ENCODE measurements around the gene GGCX. TPM values are rescaled to one million over a fixed set of nuclear protein-coding genes. Genes with fewer than 3 reads are reported as not detected.

Gene GGCX
- total and polyA plus RNA-seq, 2 of the 13 experiments (the other 11 are each of a cell fraction or from before 2014, with no cell fraction given): 72.5 to 103 TPM

DNA sequence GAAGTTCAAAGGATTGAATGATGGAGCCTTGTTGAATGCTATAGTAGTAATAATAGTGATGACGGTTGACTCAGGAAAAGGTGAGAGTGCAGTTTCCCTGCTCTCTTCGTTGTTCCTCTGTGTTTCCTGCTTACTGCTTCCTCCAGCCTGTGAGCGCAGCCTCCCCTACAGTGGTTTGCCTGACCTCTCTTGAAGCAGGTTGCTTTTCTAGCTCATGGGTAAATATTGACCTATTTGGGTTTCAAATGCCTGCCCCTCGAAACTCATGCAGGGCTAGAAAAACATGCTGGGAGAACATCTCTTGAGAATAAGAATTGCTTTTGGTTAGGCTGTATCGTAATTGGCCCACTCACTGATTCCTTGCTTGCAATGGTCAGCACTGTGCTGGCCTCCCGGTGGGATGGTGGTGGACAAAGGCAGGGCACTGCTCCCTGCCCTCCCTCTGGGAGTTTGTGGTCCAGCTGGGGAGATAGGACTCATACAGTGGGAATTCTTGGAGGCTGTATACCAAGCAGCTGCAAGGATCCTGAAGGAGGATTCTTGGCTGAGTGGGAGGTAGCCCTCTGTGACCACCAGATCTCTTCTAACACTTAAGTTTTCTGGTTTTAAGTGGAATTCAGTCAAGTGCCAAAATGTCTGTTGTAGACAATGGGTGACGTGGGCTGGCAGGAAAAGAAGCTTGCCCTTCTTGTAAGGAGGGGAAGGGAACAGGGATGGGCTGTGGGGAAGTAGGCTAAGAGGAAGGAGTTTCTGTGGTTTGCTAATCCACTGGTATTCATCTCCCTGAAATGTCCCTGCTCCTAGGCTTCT lies 28.9 kb upstream of the GGCX start (continued):
- TF ChIP-seq ZHX2 (IDR thresholded peaks at IDR 0.05; ENCODE audit: low read depth) (0 out of 2 replicates have a peak, but pooled peaks have one; percentile 11), ZHX2 (CRISPR knock-in tag; IDR thresholded peaks at IDR 0.05; ENCODE audit: borderline replicate concordance) (no peak), CREB1 (IDR thresholded peaks at IDR 0.05) (no peak), CREB1 (CRISPR knock-in tag; IDR thresholded peaks at IDR 0.05) (peak; percentile 35; the same call in 1 of the 2 replicates), ZKSCAN8 (CRISPR knock-in tag; IDR thresholded peaks at IDR 0.05; ENCODE audit: borderline replicate concordance) (peak; percentile 71), ZMYM2 (CRISPR knock-in tag; IDR thresholded peaks at IDR 0.05) (0 out of 2 replicates have a peak, but pooled peaks have one; percentile 68), ZNF160 (CRISPR knock-in tag; IDR thresholded peaks at IDR 0.05) (no peak), FOXK1 (CRISPR knock-in tag; IDR thresholded peaks at IDR 0.05; ENCODE audit: borderline replicate concordance, low read depth) (peak; percentile 44; the same call in 1 of the 2 replicates), ZNF318 (CRISPR knock-in tag; IDR thresholded peaks at IDR 0.05) (no peak), IKZF1 (IDR thresholded peaks at IDR 0.05) (no peak), MAFF (IDR thresholded peaks at IDR 0.05; ENCODE audit: low read depth, low read length) (peak; percentile 32)
- TF ChIP-seq, protein P1, sequence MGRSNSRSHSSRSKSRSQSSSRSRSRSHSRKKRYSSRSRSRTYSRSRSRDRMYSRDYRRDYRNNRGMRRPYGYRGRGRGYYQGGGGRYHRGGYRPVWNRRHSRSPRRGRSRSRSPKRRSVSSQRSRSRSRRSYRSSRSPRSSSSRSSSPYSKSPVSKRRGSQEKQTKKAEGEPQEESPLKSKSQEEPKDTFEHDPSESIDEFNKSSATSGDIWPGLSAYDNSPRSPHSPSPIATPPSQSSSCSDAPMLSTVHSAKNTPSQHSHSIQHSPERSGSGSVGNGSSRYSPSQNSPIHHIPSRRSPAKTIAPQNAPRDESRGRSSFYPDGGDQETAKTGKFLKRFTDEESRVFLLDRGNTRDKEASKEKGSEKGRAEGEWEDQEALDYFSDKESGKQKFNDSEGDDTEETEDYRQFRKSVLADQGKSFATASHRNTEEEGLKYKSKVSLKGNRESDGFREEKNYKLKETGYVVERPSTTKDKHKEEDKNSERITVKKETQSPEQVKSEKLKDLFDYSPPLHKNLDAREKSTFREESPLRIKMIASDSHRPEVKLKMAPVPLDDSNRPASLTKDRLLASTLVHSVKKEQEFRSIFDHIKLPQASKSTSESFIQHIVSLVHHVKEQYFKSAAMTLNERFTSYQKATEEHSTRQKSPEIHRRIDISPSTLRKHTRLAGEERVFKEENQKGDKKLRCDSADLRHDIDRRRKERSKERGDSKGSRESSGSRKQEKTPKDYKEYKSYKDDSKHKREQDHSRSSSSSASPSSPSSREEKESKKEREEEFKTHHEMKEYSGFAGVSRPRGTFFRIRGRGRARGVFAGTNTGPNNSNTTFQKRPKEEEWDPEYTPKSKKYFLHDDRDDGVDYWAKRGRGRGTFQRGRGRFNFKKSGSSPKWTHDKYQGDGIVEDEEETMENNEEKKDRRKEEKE (IDR thresholded peaks at IDR 0.05): no peak

All from HepG2 (cell line).